GM21619 (cell line): ENCODE data around the gene CRIP2.

ENCODE experiments used
- ATAC-seq: cut with Tn5 transposase; IDR thresholded peaks from one replicate; pipeline ENCODE4 v1.9.1; 2021; ENCODE audit not compliant: unreplicated experiment

The CRIP2 gene

GRCh38 chr14:105460616-105461015, 14.0 kb upstream of the CRIP2 start:
- ATAC-seq: no peak

- no peak for ATAC-seq
These were observed 12.7 kb upstream of the CRIP2 start for GRCh38 chr14:105461903-105462302.

GRCh38 chr14:105464501-105464900, 10.1 kb upstream of the CRIP2 start:
- ATAC-seq: no peak

GRCh38 chr14:105465209-105466031, 9.2 kb upstream of the CRIP2 start:
- ATAC-seq: no peak

GRCh38 chr14:105466531-105467248, 7.9 kb upstream of the CRIP2 start:
- ATAC-seq: no peak

DNA sequence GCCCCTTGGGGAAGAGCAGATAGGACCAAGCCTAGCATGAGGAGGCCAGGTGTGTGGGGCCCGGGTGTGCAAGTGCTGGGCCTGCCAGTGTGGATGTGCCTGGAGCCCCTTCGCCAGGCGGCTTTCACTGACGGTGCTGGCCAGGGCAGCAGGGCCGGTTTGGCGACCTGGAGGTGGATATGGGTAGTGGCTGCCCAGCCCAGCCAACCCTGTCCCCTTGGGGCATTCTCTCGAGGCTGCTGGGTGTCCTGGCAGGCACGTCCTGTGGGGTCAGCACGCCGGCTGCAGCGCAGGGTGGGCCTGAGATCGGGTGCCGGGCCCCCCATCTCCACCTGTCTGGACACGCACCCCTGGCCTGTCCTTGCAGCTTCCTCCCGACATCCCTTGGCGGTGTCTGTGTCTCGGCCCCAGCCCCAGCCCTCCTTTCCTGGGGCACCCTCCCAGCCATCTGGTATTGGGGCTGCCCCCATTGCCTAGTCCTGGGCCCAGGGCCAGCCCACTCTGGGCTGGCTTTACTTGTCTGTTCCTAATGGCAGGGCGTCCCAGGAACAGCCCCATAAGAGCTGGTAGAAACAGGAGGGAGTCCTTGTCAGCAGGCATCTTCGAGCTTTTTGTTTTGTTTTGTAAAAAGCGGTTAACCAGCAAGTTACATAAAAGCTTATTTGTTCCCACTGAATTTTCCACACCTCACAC, 7.2 kb upstream of the CRIP2 start:
- ATAC-seq: no peak

- ATAC-seq: no peak
These were observed 6.6 kb upstream of the CRIP2 start for GRCh38 chr14:105467942-105468471.

- ATAC-seq: no peak
These were observed 5.9 kb upstream of the CRIP2 start for GRCh38 chr14:105468621-105469241.

DNA sequence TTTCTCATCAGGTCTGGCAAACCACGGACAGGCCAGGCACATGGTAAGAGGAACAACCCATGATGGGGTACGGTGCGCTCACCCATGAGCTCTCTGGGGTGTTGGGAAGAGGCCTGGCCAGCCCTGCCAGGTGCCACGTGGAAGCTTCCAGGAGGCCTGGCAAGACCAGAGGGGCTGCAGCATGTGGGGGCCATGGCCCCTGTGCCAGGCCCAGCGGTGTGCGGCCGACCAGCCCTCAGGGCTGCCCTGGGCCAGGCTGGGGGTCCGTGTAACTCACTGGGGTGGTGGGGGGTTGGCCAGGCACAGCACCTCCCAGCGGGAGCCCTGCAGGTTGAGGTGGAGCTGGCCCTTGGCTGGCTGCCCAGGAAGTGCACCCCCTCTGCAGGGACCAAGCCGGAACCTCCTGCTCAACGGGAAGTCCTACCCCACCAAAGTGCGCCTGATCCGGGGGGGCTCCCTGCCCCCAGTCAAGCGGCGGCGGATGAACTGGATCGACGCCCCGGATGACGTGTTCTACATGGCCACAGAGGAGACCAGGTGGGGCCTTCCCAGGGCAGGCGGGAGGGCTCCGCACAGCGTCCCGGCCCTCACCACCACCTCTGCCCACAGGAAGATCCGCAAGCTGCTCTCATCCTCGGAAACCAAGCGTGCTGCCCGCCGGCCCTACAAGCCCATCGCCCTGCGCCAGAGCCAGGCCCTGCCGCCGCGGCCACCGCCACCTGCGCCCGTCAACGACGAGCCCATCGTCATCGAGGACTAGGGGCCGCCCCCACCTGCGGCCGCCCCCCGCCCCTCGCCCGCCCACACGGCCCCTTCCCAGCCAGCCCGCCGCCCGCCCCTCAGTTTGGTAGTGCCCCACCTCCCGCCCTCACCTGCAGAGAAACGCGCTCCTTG, 4.9 kb upstream of the CRIP2 start:
- ATAC-seq: no peak

DNA sequence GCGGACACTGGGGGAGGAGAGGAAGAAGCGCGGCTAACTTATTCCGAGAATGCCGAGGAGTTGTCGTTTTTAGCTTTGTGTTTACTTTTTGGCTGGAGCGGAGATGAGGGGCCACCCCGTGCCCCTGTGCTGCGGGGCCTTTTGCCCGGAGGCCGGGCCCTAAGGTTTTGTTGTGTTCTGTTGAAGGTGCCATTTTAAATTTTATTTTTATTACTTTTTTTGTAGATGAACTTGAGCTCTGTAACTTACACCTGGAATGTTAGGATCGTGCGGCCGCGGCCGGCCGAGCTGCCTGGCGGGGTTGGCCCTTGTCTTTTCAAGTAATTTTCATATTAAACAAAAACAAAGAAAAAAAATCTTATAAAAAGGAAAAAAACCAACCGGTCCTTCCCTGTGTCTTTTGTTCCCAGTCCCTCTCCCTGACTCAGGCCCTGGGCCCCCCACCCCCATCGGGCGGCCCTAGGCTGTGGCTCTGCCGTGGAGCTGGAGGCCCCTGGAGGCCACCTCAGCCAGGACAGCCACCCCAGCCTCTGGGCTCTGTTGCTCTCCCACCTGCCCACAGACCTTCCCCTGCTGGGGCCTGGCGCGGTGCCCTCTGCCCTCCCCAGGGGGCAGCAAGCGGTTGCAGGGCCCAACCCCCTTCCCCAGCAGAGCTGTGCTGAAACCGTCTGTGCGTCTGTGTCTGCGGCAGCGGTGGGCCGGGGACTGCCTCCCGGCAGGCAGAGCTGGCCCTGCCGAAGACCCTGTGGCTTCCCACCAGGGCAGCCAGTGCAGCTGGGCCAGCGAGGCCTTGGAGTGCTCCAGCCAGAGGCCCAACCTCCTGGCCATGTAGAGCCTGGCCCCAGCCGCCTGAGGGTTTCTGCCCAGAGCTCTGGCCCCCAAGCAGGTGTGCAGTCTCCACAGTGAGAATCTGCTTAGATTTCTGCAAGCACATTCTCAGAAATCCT, 4.0 kb upstream of the CRIP2 start:
- ATAC-seq: no peak

DNA sequence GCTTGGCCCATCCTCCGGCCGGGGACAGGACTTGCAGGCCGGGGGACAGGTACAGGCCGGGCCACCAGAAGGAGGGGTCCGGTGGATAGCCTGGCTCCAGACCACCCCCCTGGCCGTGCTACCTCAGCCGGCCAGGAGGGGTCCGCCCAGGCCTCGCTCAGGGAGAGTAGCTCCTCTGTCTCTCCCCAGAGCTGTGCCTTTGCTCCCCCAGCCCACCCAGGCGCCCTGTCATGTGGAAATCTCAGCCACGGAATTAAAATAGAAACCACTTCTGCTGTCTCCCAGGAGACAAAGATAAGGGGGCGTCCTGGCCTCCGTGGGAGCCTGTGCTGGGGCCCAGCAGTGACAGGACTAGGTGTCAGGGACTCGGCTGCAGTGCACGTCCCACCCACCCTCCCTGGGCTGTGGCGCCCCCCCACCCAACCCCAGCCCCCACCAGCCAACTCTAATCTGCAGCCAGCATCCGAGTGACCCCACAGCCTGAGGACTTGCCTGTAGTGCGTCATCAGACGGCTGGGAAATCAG, 3.3 kb upstream of the CRIP2 start:
- ATAC-seq: no peak

GRCh38 chr14:105471823-105472485, 2.7 kb upstream of the CRIP2 start:
- ATAC-seq: no peak

GRCh38 chr14:105472486-105472991, 2.1 kb upstream of the CRIP2 start:
- no peak for ATAC-seq

DNA sequence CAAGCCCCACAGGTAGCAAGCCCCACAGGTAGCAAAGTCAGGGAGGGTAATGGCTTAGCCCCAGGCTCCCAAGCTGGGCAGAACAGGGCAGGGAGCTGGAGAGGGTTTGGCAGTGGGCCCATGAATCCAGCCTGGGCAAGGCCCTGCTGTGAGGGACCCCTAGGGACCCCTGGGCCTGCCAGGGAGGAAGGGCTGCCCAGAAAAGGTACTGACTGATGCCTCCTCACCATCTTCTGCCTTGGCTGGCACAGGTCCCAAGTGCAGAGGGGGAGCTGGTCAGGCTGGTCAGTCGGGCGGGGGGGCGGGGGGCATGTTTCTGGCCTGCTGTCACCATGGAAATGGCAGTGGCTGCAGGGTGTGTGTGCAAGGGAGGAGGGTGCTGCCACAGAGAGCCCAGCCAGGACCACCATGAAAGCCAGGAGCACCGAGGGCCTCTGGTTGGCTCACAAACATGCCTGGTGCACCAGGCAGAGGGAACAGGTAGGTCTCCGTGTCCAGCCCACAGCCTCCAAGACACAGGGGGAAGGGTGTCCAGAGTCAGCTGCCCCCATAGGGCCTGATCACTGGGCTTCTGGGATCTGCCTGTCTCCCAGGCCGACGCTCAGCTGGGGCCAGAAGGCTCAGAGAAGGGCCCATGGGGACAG, 1.5 kb upstream of the CRIP2 start:
- no peak for ATAC-seq

DNA sequence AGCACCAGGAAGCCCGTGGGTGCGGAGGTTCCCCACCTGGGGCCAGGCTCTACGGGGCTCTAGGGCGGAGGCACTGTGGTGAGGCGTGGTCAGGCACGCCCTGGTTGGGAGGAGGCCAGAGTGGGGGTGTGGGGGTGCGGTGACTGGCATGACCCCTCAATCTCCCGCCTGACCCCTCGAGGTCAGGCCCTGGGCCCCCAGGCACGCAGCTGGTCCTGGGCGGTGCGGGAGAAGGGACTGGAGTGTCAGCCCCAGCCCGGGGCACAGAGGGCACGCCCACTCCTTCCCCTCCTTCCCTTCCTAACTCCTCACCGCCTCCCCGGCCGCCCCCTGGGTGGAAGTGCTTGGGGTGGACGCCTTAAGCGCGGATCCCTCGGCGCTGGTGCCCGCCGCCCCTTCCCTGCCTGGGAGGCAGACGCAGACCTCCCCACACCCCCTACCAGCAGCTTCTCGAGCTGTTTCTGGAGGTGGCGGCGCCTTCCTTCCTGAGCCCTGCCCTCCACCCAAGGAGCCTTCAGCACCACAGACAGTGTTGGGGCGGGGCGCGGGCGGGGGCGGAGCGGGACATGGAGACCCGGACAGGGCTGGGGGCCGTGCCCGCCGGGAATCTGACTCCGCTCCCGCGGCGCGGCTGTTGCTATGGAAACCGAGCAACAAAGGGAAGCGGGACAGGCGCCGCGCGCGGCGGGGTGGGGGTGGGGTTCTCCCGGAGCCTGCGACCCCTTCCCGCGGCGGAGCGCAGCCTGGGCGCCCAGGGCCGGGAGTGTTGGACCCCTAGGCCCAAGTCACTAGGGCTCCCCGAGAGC, 741 bp upstream of the CRIP2 start:
- no peak for ATAC-seq

GRCh38 chr14:105475269-105476096, 862 bp downstream of the CRIP2 start:
- ATAC-seq: no peak
